Activated CD8-positive, alpha-beta T cell treated with anti-CD3 and anti-CD28 coated beads, Interleukin-2, amount 10 ng/mL, durations not matched to agents 7 days and 5 days (primary cell): ENCODE data around the gene PARD3. TPM values are rescaled to one million over a fixed set of nuclear protein-coding genes. Genes with fewer than 3 reads are reported as not detected.

Experiments used
- ATAC-seq: fragments of 150-1000 bp; cut with Tn5 transposase; one replicate; pipeline ENCODE4 v1.10.0; 2021; ENCODE audit warnings: moderate library complexity
- CTCF ChIA-PET: fragments of 350-600 bp; sonication (Branson Sonifier 250); formaldehyde crosslinking; loops from one replicate; lab custom pipeline; 2021; ENCODE audit warnings: antibody characterized with exemption; lab: Charles Lee
- POLR2A ChIA-PET: fragments of 350-600 bp; sonication (Branson Sonifier 250); formaldehyde crosslinking; loops from one replicate; lab custom pipeline; 2021; ENCODE audit warnings: antibody characterized with exemption; lab: Charles Lee
- DNase-seq: peaks from one replicate; pipeline ENCODE4 v3.0.0-alpha.2; 2020
- H3K27ac Mint-ChIP-seq: one replicate; pipeline ENCODE4 v1.8.0; 2021; ENCODE audit warnings: mild to moderate bottlenecking, mixed read lengths
- H3K27me3 Mint-ChIP-seq: one replicate; pipeline ENCODE4 v1.8.0; 2021; ENCODE audit warnings: low read depth, mixed read lengths
- H3K36me3 Mint-ChIP-seq: one replicate; pipeline ENCODE4 v1.8.0; 2021; ENCODE audit warnings: low read depth, mixed read lengths
- H3K4me1 Mint-ChIP-seq: one replicate; pipeline ENCODE4 v1.8.0; 2021; ENCODE audit warnings: low read depth, mixed read lengths
- H3K4me3 Mint-ChIP-seq: one replicate; pipeline ENCODE4 v1.8.0; 2021; ENCODE audit warnings: mild to moderate bottlenecking, mixed read lengths
- H3K9me3 Mint-ChIP-seq: one replicate; pipeline ENCODE4 v1.8.0; 2022; ENCODE audit warnings: mixed read lengths; ENCODE audit not compliant: insufficient read depth
- total RNA-seq, 2 experiments: library from RNA; stranded (reverse); gene quantifications; one replicate each; pipeline ENCODE4 v1.2.3, GENCODE V29; 2021

Gene PARD3
- total RNA-seq, 2 experiments from 2014 or later = 0.63 to 0.68 TPM

DNA sequence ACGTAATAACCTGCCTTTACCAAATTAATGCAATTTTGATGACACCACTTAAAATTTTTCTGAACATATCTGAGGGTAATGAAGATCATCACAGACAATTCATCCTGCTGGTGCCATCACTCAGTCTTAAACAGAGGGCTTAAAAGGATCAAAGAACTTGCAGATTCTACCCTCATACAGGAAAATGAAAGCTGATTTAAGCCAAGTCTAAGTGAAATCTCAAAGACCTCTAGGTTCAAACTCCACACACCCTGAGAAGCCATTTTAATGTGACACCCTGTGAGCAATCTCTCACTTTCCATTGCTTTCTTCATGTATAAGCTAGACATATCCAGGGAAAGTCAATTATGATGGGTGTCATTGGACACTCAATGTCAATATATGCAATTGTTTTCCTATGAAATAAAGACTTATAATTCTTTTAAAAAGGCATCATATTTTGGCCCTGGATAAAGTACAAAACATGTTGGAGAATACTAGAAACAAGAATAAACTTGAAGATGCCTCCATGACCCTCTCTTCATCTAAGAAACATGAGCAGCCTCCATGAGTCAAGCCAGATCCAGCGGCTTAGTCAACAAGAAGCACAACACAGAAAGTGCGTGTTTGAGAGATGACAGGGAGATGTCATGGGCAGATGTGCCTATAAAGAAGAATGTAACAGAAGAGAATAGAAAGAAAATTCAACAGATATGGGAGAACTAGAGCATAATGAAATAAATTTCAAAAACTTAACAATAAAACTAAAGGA lies 291.9 kb downstream of the PARD3 start:
- no peaks in the 10 kb centered on the region for H3K9me3 Mint-ChIP-seq
- no peaks in the 10 kb centered on the region for H3K27me3 Mint-ChIP-seq
- H3K36me3 Mint-ChIP-seq = no peaks in the 10 kb centered on the region
- H3K4me3 Mint-ChIP-seq = peak overlapping the region; percentile 6
- no peaks in the 10 kb centered on the region for H3K4me1 Mint-ChIP-seq
- DNase-seq = no peak
- POLR2A ChIA-PET = no interaction called here
- CTCF ChIA-PET = interaction anchor here (0.7 to 1.8 kb wide), 4 partner anchors 110 to 117 kb away, joined by 3 to 13 read pairs (median 3); no protein-coding TSS in a partner anchor
- ATAC-seq = no peak
- H3K27ac Mint-ChIP-seq = no peak overlapping the region

DNA sequence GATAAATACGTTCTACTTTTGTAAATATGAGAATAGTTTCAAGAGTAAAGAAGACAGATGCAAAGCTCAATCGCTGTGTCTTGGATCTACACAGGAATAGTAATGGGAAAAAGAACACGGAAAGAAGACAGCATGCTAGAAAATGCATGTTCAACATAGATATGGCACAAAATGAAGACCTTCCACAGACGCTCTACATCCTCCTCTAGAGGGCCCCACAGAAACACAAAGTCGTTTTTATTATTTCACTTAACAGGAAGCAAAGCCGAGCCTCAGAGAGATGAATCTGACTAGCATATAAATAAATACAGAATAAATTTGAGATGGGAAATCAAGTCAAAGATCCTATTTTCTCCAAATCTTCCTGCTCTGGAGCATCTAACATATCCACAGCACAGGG lies 292.6 kb downstream of the PARD3 start:
- Mint-ChIP-seq H3K27me3 (no peaks in the 10 kb centered on the region), H3K4me1 (no peaks in the 10 kb centered on the region), H3K4me3 (peak overlapping the region; percentile 6), H3K9me3 (no peaks in the 10 kb centered on the region), H3K27ac (no peak overlapping the region), H3K36me3 (no peaks in the 10 kb centered on the region)
- ATAC-seq = no peak
- POLR2A ChIA-PET = no interaction called here
- CTCF ChIA-PET = interaction anchor here (0.6 to 1.8 kb wide), 4 partner anchors 37 to 116 kb away, joined by 3 to 13 read pairs (median 3); no protein-coding TSS in a partner anchor
- no peak for DNase-seq

DNA sequence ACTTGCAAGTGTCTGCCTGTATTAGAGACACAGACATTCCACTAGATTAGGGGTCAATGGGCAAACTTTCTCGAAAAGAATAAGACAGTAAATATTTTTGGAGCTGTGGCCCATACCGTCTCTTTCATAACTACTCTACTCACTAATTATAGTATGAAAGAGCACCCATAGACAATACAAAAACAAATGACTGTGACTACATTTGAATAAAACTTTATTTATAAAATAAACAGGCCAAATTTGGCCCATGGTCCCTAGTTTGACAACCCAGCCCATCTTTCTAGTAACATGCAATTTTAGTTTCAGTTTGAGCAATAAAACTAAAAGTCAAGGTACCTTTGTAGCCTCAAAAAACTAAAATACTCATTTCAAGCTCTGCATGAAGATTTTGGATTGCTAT lies 294.6 kb downstream of the PARD3 start:
- Mint-ChIP-seq H3K36me3 (no peaks in the 10 kb centered on the region), H3K4me1 (no peaks in the 10 kb centered on the region), H3K9me3 (no peaks in the 10 kb centered on the region), H3K27me3 (no peaks in the 10 kb centered on the region), H3K27ac (no peak overlapping the region), H3K4me3 (no peak overlapping the region)
- ATAC-seq (no peak), DNase-seq (no peak)
- CTCF ChIA-PET = interaction anchor here (2.4 kb wide), 1 partner anchor 118 kb away, joined by 10 read pairs; no protein-coding TSS in a partner anchor
- POLR2A ChIA-PET = no interaction called here

DNA sequence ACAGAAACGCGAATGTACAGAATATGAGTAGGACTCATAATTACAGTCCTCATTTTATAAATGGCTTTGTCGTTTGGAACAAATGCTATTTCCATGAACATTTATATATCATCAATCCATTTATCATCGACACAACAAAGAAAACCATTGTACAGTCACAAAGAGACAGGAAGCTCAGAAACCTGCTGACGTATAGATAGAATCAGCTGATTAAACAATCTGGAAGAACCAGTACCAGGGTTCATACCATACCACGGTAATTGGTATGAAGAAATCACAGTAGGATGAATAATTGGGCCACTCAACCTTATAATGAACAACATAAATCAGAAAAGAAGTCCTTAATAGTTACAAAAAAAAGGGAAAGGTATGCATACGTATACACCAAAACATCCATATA lies 295.0 kb downstream of the PARD3 start:
- Mint-ChIP-seq H3K9me3 (no peaks in the 10 kb centered on the region), H3K4me3 (no peak overlapping the region), H3K27me3 (no peaks in the 10 kb centered on the region), H3K4me1 (no peaks in the 10 kb centered on the region), H3K27ac (no peak overlapping the region), H3K36me3 (no peaks in the 10 kb centered on the region)
- ATAC-seq = no peak
- DNase-seq = no peak
- POLR2A ChIA-PET = no interaction called here
- CTCF ChIA-PET = interaction anchor here (2.4 kb wide), 1 partner anchor 119 kb away, joined by 10 read pairs; no protein-coding TSS in a partner anchor

DNA sequence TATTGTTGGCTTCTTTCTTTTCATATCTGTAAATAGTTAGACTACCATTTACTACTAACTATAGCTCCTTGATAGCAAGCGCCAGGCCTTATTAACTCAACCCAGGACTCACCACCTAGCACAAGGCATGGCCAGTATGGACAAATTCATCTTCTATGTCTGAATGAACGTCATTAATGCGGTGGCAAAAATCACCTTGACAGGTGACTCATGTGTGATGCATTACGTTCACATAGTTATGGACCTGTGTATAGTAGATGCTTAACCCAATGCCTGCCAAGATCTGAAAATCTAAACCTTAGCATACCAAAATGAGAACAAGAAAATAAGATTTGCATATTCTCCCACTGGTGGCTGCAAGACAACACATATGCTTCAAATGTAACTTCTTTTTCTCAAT lies 300.8 kb downstream of the PARD3 start:
- POLR2A ChIA-PET = interaction anchor here (0.7 kb wide), 1 partner anchor 729 kb away, joined by 4 read pairs; no protein-coding TSS in a partner anchor
- ATAC-seq = no peak
- CTCF ChIA-PET = no interaction called here
- Mint-ChIP-seq H3K36me3 (no peaks in the 10 kb centered on the region), H3K4me3 (no peak overlapping the region), H3K27me3 (no peaks in the 10 kb centered on the region), H3K4me1 (no peaks in the 10 kb centered on the region), H3K9me3 (no peaks in the 10 kb centered on the region), H3K27ac (no peak overlapping the region)
- DNase-seq = no peak

DNA sequence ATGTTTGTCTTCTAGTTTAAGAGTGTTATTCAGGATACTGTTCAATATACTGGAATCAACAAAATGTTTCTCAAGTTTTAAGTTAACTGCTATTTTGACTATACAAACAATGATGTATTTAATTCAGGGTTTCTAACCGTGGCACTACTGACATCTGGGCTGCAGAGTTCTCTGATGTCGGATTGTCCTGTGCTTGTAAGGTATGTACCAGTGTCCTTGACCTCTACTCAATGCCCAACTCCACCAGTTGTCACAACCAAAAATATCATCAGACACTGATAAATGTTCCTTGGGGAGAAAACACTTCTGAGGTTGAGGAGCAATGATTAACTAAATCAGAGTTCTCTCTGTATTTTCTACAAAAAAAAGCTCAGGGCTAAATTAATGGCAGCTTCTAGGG lies 301.5 kb downstream of the PARD3 start:
- Mint-ChIP-seq H3K36me3 (no peaks in the 10 kb centered on the region), H3K4me3 (no peak overlapping the region), H3K27me3 (no peaks in the 10 kb centered on the region), H3K4me1 (no peaks in the 10 kb centered on the region), H3K9me3 (no peaks in the 10 kb centered on the region), H3K27ac (no peak overlapping the region)
- DNase-seq (no peak), ATAC-seq (no peak)
- CTCF ChIA-PET = no interaction called here
- POLR2A ChIA-PET = no interaction called here

DNA sequence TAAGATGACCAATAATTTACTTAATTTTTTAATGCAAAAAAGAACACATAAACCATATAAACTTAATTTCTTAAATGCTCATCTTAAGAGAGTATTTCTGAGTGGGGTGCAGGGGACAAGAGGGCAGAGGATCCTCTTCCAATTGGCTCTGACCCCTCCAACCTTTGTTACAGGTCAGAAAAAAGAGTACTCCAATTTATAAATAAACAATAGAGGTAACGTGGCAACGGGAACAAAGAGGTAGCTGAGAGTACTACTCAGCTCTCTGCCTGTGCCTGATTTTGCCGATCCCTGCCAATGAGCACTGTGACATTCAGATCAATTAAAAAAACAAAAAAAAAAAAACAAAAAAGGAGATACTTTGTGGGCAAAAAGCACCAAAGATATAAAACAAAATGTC lies 307.9 kb downstream of the PARD3 start:
- POLR2A ChIA-PET = no interaction called here
- Mint-ChIP-seq H3K4me3 (no peak overlapping the region), H3K9me3 (no peaks in the 10 kb centered on the region), H3K27ac (no peak overlapping the region), H3K27me3 (no peaks in the 10 kb centered on the region), H3K36me3 (no peaks in the 10 kb centered on the region), H3K4me1 (no peaks in the 10 kb centered on the region)
- no peak for ATAC-seq
- DNase-seq = no peak
- CTCF ChIA-PET = no interaction called here

DNA sequence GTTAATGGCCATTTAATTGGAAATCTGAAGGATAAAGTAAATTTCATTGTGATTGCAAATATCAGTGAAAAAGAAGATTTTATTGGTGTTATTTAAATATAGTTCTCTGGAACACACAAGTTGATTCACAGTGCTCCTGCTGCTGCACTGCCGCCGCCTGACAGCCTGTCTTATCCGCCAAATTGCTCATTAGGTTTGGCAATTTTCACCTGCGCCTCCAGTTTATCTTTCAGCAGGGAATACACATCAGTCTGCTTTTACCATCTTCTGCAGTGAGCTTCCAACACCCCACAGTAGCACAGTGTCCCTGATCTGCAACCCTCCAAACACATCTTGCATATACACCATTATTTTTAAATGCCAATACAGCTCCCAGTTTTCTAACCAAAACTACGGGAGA lies 308.3 kb downstream of the PARD3 start:
- no peak for DNase-seq
- Mint-ChIP-seq H3K4me1 (no peaks in the 10 kb centered on the region), H3K27ac (no peak overlapping the region), H3K9me3 (no peaks in the 10 kb centered on the region), H3K36me3 (no peaks in the 10 kb centered on the region), H3K27me3 (no peaks in the 10 kb centered on the region), H3K4me3 (no peak overlapping the region)
- ChIA-PET CTCF (no interaction called here), POLR2A (no interaction called here)
- no peak for ATAC-seq

DNA sequence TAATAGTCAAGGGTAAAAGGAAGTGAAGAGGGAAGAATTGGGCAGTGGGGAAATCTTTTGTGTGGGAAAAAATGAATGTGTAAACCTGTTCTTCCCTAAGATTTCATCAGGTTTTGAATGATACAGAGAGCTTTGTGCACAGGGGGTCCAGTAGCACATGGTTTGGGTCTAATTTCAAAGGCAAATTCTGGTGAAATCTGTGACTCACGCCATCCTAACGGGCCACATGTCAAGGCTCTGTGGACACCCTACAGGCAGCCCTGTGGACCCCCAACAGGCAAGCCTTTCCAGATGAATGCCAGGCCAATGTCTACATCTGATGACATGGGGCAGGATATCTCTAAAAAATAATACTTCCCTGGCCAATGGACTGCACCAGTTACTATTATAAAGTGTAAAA lies 309.8 kb downstream of the PARD3 start:
- H3K4me1 Mint-ChIP-seq = no peaks in the 10 kb centered on the region
- ATAC-seq = no peak
- no peak overlapping the region for H3K4me3 Mint-ChIP-seq
- no peaks in the 10 kb centered on the region for H3K36me3 Mint-ChIP-seq
- no peak for DNase-seq
- H3K27ac Mint-ChIP-seq = no peak overlapping the region
- H3K9me3 Mint-ChIP-seq = no peaks in the 10 kb centered on the region
- H3K27me3 Mint-ChIP-seq = no peaks in the 10 kb centered on the region
- CTCF ChIA-PET = no interaction called here
- POLR2A ChIA-PET = no interaction called here

DNA sequence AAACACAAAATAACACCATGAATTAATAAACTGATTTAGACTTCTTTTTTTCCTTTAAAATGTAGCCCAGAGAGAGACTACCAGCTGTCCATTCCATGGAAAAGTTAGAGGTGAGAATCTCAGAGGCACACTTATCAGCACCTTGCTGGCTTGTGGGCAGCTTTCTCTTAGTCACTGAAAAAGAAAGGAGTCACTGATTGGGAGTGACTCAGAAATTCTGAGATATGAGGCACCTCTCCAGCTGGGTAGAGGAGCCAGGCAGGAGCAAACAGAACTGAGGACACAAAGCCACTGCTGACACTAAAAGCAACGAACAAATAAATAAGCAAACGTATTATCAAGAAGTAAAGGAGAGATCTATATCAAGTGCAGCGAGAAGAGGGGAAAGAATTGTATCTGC lies 310.6 kb downstream of the PARD3 start:
- ChIA-PET CTCF (interaction anchor here (1.2 kb wide), 1 partner anchor 134 kb away, joined by 3 read pairs; no protein-coding TSS in a partner anchor), POLR2A (no interaction called here)
- DNase-seq (no peak), ATAC-seq (no peak)
- Mint-ChIP-seq H3K4me1 (no peaks in the 10 kb centered on the region), H3K9me3 (no peaks in the 10 kb centered on the region), H3K27ac (no peak overlapping the region), H3K27me3 (no peaks in the 10 kb centered on the region), H3K4me3 (no peak overlapping the region), H3K36me3 (no peaks in the 10 kb centered on the region)

DNA sequence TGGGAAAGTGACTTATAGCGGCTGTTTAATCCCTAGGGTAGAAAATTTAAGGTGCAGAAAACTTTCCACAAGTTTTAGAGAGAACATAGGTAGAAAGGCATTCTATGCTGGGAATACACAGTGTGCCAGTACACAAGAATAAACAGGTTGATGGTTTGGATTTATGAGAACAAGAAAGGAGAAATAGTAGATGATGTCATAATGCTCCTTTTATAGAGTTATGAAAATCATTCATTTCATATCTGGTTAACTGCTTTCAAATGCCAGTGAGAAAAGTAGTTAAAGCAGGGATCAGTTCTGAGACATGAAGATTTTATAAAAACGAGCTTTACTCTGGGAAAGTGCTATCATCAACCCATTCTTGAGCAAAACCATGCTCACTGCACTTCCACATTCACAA lies 311.4 kb downstream of the PARD3 start:
- DNase-seq (no peak), ATAC-seq (no peak)
- H3K4me1 Mint-ChIP-seq = no peaks in the 10 kb centered on the region
- H3K27ac Mint-ChIP-seq = no peak overlapping the region
- CTCF ChIA-PET = interaction anchor here (1.2 kb wide), 1 partner anchor 134 kb away, joined by 3 read pairs; no protein-coding TSS in a partner anchor
- POLR2A ChIA-PET = no interaction called here
- no peaks in the 10 kb centered on the region for H3K27me3 Mint-ChIP-seq
- no peak overlapping the region for H3K4me3 Mint-ChIP-seq
- no peaks in the 10 kb centered on the region for H3K9me3 Mint-ChIP-seq
- no peaks in the 10 kb centered on the region for H3K36me3 Mint-ChIP-seq

DNA sequence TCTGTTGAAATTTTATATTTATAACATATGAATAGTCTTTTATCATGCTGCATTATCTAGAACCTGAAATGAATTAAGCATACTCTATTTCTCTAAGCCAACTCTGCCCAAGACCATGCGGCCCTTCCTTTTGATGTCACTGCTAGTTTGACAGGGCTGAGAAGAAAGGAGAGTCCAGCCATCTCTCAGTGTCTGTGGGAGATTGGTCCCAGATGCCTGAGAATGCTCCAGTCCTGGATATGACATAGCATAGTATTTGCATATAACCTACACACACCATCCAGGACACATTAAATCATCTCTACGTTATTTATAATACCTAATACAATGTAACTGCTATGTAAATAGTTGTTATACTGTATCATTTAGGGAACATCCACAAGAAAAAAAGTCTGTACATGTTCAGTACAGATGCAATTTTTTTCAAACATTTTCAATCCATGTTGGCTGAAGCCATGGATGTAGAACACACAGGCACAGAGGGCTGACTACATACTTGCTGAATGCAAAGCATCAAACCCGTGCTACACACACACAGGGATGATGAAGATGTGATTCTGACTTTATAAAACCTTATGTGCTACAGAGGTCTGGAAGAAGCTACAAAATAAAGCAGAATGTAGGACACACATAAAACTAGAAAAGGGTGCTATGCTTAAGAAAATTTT lies 315.4 kb downstream of the PARD3 start:
- ATAC-seq (no peak), DNase-seq (no peak)
- Mint-ChIP-seq H3K4me1 (no peaks in the 10 kb centered on the region), H3K9me3 (no peaks in the 10 kb centered on the region), H3K4me3 (no peak overlapping the region), H3K27ac (no peak overlapping the region), H3K36me3 (no peaks in the 10 kb centered on the region), H3K27me3 (no peaks in the 10 kb centered on the region)
- ChIA-PET CTCF (no interaction called here), POLR2A (no interaction called here)
